Upper lobe of right lung (tissue), 1 donor: ENCODE results near the gene SERPINA5. TPM values are rescaled to one million over a fixed set of nuclear protein-coding genes. Genes with fewer than 3 reads are reported as not detected.
"Not testable (repeated sequence)": the region's sequence is repeated elsewhere in the genome, so short reads cannot be mapped to it uniquely, and the experiment has no call there.

Experiments used
- ATAC-seq: fragments of 200-7000 bp; cut with Tn5 transposase; one replicate; pipeline ENCODE4 v1.9.1; 2020; ENCODE audit warnings: mild to moderate bottlenecking, moderate library complexity
- DNase-seq: peaks from one replicate; pipeline ENCODE4 v3.0.0-alpha.2; 2020
- H3K27ac ChIP-seq: fragments of 200-600 bp; one replicate; pipeline ENCODE4 v1.8.0; 2022
- H3K27me3 ChIP-seq: fragments of 200-600 bp; one replicate; pipeline ENCODE4 v1.8.0; 2022; ENCODE audit warnings: mild to moderate bottlenecking
- H3K36me3 ChIP-seq: fragments of 200-600 bp; one replicate; pipeline ENCODE4 v1.8.0; 2022
- H3K4me1 ChIP-seq: fragments of 200-600 bp; one replicate; pipeline ENCODE4 v1.8.0; 2022
- H3K4me3 ChIP-seq: fragments of 200-600 bp; one replicate; pipeline ENCODE4 v1.8.0; 2022; ENCODE audit warnings: mild to moderate bottlenecking
- H3K9me3 ChIP-seq: fragments of 200-600 bp; one replicate; pipeline ENCODE4 v1.8.0; 2022
- intact Hi-C: fragments of 100-400 bp; cut with DNase I; formaldehyde crosslinking; loops from one replicate; pipeline ENCODE4 v1.11.0; 2022
- total RNA-seq: library from RNA; stranded (reverse); fragmentation: NEBNext Ultra II Directional; extraction: Animal tissue kit (Norgen Biotek cat#: 25700); gene quantifications from one replicate; pipeline ENCODE4 v1.2.1, GENCODE V29; 2021
- TF ChIP-seq, protein P1 (sequence below): fragments of 200-600 bp; IDR thresholded peaks from one replicate; pipeline ENCODE4 v1.8.0; 2022; ENCODE audit warnings: antibody characterized with exemption
- donor health status: DM: no; HTN: yes; CAD: no; lungs with severe emphysema.

The SERPINA5 gene
- total RNA-seq, 1 donor from 2014 or later: 0.41 TPM

DNA sequence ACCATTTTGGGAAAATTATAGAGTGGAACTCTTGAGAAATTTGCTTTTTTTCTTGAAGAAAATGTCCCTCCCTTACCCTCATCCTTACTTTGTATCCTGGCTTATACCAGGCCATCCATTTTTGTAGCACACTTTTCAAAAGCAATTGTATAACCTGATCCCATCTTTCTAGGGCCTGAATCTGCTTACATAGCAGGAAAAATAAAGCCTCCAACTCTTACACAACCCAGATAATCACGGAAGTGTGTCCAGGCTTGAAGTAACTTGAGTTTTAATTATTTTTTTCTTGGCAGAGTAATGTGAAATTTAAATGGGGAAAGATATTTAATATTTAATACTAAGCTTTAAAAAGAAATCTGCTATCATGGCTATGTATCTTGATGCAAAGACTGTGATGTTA, 53.9 kb downstream of the SERPINA5 start:
- no peaks in the 10 kb centered on the region for H3K4me1 ChIP-seq
- TF ChIP-seq, protein P1, sequence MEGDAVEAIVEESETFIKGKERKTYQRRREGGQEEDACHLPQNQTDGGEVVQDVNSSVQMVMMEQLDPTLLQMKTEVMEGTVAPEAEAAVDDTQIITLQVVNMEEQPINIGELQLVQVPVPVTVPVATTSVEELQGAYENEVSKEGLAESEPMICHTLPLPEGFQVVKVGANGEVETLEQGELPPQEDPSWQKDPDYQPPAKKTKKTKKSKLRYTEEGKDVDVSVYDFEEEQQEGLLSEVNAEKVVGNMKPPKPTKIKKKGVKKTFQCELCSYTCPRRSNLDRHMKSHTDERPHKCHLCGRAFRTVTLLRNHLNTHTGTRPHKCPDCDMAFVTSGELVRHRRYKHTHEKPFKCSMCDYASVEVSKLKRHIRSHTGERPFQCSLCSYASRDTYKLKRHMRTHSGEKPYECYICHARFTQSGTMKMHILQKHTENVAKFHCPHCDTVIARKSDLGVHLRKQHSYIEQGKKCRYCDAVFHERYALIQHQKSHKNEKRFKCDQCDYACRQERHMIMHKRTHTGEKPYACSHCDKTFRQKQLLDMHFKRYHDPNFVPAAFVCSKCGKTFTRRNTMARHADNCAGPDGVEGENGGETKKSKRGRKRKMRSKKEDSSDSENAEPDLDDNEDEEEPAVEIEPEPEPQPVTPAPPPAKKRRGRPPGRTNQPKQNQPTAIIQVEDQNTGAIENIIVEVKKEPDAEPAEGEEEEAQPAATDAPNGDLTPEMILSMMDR: no peak
- intact Hi-C loops: no loop called here
- H3K9me3 ChIP-seq: no peaks in the 10 kb centered on the region
- DNase-seq (no peak), ATAC-seq (no peak)
- H3K27me3 ChIP-seq: no peaks in the 10 kb centered on the region
- no peaks in the 10 kb centered on the region for H3K36me3 ChIP-seq
- H3K27ac ChIP-seq: no peak overlapping the region
- H3K4me3 ChIP-seq: no peak overlapping the region

DNA sequence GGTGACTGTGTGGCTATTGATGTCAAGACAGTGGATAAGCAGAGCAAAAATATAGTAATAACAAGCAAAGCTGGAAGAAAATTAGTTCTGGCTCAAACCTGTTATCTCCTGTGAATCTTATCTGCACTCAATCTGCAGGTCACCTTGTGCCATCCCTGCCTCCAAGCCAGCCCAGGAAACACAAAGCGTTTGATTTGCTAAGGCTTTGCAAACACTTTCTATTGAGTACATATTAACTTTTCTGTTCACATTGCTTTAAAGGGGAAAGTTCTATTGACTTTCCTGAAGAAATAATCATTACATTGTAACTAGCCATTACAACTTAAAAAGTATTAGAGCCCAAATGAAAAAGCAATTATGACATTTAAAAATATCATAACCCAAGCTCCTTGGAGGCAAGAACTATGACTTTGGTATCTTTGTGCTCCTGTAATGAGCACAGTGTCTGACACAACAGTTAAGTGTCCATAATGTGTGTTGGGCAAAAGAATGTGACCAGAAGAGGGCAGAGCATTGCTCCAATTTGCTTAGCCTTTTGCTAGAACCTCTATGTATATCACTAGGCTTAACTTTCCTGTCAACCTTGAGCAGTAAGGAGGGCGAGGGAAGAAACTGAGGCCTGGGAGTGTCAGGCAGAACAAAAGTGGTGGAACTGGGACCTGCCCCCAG, 55.7 kb downstream of the SERPINA5 start:
- no peaks in the 10 kb centered on the region for H3K4me1 ChIP-seq
- no peaks in the 10 kb centered on the region for H3K9me3 ChIP-seq
- H3K27ac ChIP-seq: no peak overlapping the region
- H3K4me3 ChIP-seq: no peak overlapping the region
- H3K27me3 ChIP-seq: no peaks in the 10 kb centered on the region
- DNase-seq: no peak
- TF ChIP-seq, protein P1: no peak
- ATAC-seq: no peak
- intact Hi-C loops: no loop called here
- no peaks in the 10 kb centered on the region for H3K36me3 ChIP-seq

DNA sequence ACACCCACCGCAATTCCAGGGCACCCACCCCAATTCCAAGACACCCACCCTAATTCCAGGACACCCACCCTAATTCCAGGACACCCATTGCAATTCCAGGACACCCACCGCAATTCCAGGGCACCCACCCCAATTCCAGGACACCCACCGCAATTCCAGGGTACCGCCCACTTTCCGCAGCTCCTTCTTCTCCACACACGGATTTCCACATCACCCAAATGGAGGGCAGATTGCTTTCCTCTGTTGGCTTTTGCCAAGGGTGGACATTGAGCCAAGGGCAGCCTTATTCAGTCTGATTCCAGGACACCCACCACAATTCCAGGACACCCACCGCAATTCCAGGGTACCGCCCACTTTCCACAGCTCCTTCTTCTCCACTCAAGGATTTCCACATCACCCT, 56.6 kb downstream of the SERPINA5 start:
- H3K4me3 ChIP-seq, DNase-seq, H3K4me1 ChIP-seq, H3K27me3 ChIP-seq, intact Hi-C loops, ATAC-seq, H3K36me3 ChIP-seq, H3K9me3 ChIP-seq, H3K27ac ChIP-seq: not testable (repeated sequence)

DNA sequence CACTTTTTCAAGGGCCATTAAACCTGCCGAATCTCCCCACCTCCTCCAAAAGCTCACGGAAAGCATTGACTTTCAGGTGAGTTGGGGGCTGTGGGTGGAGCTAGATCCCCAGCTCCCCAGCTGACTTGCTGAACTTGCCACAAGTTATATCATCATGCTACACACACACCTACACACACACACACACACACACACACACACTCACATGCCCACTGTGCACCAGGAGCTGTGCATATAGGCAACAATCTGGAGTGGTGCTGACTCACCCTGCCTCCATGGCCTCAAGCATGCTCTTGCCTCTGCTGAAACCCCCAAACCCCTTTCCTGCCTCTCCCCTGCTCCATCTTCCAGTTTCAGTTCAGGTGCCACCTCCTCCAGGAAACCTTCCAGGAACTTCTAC, 57.1 kb downstream of the SERPINA5 start:
- TF ChIP-seq, protein P1: no peak
- Histone ChIP-seq H3K27ac (no peak overlapping the region), H3K36me3 (no peaks in the 10 kb centered on the region), H3K27me3 (no peaks in the 10 kb centered on the region), H3K4me1 (no peaks in the 10 kb centered on the region), H3K9me3 (no peaks in the 10 kb centered on the region), H3K4me3 (no peak overlapping the region)
- no peak for DNase-seq
- ATAC-seq: no peak
- intact Hi-C loops: no loop called here

DNA sequence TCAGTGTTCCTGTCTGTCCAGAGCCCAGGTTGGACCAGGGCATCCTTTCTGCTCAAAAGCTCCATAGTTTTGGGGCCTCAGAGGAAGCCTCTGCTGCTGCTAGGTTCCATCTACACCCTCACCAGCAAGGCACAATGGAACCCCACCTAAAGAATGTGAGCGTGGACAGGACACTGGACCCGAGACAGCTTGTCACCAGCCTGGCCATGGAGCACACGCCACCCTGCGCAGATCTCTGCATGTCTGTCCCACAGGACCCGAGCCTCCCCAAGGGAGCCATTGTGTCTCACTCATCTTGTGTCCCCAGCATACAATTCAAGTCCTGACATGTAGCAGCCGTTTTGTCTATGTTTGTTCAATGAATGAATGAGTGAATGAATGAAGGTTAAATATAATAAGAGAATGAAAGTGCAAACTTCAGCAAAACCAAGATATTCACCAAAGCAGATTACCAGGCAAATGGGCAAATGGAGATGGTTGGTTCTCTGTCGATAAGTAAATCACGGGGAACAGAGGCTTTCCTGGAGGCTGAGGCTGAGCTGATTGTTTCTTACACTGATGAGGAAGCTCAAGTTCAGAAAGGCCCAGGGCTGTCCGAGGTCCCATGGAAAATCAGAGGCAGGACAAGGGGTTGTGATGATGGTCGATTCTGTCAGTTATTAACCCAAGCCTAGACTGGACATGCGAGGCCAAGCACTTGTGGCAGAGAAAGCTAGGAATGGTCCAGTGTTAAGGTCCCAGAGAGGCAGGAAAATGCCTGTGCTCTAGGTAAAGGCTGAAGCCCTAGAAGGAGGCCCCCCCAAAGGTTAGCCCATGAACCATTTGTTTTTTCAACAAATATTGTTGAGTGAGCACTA, 58.0 kb downstream of the SERPINA5 start:
- no peaks in the 10 kb centered on the region for H3K27me3 ChIP-seq
- ATAC-seq: no peak
- no peaks in the 10 kb centered on the region for H3K9me3 ChIP-seq
- intact Hi-C loops: no loop called here
- no peaks in the 10 kb centered on the region for H3K36me3 ChIP-seq
- no peak for DNase-seq
- TF ChIP-seq, protein P1: no peak
- no peaks in the 10 kb centered on the region for H3K4me1 ChIP-seq
- H3K4me3 ChIP-seq: no peak overlapping the region
- H3K27ac ChIP-seq: no peak overlapping the region
